HG02759 (cell line): ENCODE measurements around the gene REXO1.
A peak's percentile ranks its signal among the peaks of the same experiment; 100 is the strongest.
"Not testable (repeated sequence)": the region's sequence is repeated elsewhere in the genome, so short reads cannot be mapped to it uniquely, and the experiment has no call there.

Experiments used
- ATAC-seq: cut with Tn5 transposase; IDR thresholded peaks from one replicate; pipeline ENCODE4 v1.9.1; 2021; ENCODE audit warnings: mild to moderate bottlenecking, moderate library complexity; ENCODE audit not compliant: unreplicated experiment

The REXO1 gene, protein sequence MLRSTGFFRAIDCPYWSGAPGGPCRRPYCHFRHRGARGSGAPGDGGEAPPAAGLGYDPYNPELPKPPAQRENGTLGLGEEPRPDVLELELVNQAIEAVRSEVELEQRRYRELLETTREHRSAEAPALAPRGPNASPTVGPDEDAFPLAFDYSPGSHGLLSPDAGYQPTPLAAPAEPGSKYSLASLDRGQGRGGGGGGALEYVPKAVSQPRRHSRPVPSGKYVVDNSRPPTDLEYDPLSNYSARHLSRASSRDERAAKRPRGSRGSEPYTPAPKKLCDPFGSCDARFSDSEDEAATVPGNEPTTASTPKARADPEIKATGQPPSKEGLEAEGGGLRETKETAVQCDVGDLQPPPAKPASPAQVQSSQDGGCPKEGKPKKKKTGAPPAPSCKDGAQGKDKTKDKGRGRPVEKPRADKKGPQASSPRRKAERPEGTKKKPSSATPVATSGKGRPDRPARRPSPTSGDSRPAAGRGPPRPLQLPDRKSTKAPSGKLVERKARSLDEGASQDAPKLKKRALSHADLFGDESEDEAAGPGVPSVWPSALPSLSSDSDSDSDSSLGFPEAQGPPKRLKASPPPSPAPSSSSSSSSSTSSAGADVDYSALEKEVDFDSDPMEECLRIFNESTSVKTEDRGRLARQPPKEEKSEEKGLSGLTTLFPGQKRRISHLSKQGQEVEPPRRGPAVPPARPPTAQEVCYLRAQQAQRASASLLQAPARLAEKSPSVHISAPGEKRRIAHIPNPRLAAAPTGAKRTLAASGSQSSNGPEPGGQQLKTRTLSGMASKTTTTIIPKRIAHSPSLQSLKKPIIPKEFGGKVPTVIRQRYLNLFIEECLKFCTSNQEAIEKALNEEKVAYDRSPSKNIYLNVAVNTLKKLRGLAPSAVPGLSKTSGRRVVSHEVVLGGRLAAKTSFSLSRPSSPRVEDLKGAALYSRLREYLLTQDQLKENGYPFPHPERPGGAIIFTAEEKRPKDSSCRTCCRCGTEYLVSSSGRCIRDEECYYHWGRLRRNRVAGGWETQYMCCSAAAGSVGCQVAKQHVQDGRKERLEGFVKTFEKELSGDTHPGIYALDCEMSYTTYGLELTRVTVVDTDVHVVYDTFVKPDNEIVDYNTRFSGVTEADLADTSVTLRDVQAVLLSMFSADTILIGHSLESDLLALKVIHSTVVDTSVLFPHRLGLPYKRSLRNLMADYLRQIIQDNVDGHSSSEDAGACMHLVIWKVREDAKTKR

DNA sequence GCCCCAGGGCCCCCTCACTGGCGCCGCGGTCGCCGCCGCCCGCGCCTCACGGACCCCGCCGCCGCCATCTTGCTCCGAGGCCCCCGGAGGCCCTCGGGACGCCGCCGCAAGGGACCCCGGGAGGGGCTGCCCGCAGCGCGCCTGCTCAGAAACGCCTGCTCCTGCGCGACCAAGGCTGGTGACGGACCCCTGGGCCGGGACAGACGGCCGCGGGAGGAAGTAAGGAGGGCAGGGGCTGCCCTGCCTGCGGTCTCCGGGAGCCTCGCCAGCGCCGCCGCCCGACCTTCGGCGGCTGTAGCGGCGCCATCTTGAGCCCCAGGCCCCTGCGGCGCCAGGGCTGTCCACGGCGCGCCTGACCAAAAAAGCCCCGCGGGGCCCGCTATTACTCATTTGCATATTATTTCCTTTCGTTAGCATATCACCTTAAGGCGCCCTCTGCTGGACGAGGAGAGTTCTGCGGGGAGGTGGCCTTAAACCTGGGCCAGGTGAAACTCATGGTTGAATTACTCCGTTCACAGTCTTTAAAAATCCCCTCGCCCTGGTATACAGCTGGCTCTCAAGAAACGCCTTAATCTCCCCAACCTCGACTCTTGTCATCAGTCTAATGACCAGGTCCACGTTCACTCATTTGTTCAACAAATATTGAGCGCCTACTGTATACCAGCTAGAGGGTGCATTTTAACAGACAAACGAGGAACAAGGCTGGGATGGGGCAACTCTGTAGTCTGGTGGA is at the start of gene REXO1:
Gene REXO1 (minus strand): TSS at position 85 of the 733 bp plus-strand sequence. CDS start 125 bp downstream, outside the sequence.
- ATAC-seq = peak; percentile 73

DNA sequence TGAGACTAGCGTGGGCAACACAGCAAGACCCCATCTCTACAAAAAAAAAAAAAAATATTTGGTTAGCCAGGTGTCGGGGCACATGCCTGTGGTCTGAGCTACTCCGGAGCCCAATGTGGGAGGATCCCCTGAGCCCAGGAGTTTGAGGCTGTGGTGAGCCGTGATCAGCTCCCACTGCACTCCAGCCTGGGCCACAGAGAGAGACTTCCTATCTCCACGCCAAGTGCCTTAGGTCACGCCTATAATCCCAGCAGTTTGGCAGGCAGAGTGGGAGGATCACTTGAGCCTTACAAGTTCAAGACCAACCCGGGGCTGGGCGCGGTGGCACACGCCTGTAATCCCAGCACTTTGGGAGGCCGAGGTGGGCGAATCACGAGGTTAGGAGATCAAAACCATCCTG is 48.2 kb upstream of the REXO1 start:
- ATAC-seq = no peak

DNA sequence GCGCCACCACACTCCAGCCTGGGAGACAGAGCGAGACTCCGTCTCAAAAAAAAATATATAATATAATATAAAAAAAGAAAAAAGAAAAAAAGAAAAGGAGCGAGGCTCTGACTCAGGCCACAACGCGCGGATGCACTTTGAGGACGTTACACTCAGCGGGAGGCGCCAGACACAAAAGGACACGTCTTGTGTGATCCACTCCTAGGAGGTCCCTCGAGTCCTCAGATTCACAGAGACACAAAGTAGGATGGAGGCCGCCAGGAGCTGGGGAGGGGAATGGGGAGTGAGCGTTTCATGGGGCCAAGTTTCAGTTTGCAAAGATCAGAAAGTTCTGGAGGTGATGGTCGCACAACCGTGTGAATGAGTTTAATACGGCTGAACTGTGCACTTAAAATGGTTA is 45.5 kb upstream of the REXO1 start:
- ATAC-seq = no peak

DNA sequence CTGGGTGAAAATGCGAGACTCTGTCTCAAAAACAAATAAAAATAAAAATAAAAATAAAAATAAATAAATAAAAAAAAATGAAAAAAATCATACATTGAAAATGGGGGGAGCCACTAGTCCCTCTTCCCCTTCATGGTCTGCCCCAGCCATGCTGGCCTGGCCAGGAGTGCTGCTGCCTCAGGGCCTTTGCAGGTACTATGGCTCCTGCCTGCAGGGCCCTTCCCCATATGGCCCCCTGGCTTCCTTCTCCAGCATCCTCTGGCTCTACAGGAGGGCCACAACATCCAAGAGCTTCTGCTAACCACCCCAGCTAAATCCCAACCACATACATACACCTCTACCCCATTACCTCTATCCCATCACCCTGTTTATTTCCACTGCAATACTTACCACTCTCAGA is 41.6 kb upstream of the REXO1 start:
- ATAC-seq = no peak

DNA sequence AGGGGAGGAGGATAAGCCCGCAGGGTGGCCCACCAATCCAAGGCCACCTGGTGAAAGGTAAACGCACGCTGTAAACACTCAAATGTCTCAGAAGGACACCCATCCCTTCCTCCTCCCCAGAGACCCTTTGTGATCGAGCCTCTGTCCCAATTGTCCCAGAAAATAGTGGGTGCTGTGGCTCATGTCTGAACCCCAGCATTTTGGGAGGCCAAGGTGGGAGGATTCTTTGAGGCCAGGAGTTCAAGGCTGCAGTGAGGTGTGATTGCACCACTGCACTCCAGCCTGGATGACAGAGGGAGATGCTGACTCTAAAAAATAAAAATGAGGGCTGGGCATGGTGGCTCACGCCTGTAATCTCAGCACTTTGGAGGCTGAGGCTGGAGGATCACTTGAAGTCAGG is 40.1 kb upstream of the REXO1 start:
- no peak for ATAC-seq

DNA sequence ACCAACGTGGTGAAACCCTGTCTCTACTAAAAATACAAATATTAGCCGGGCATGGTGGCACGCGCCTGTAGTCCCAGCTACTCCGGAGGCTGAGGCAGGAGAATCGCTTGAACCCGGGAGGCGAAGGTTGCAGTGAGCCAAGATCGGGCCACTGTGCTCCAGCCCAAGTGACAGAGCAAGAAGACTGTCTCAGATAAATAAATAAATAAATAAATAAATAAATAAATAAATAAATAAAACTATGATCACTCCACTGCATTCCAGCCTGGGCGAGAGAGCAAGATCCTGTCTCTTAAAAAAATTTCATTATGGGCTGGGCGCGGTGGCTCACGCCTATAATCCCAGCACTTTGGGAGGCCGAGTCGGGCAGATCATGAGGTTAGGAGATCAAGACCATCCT is 38.1 kb upstream of the REXO1 start:
- not testable (repeated sequence) for ATAC-seq

DNA sequence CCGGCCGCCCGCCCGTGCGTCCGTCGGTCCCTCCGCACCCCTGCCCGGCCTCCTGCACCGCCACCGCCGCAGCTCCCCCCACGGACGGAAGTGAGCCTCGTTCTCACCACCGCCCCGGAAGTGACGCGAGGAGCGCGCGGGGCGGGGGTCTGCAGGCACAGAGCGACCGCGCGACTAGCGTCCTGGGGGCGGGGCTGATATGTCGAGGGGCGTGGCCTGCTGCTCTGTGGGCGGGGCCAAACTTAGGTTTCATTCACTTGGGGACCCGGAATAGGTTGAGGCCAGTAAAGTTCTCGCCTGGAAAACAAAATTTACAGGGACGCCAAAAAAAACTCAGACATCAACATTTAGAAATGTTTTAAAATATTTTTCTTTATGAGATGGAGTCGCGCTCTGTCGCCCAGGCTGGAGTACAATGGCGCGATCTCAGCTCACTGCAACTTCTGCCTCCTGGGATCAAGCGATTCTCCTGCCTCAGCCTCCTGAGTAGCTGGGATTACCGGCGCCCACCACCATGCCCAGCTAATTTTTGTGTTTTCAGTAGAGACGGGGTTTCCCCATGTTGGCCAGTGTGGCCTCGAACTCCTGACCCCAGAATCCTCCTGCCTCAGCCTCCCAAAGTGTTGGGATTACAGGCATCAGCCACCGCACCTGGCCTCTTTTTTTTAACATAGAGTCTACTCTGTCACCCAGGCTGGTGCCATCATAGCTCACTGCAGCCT is 37.3 kb upstream of the REXO1 start, which contains the start of gene ABHD17A:
Gene ABHD17A (minus strand): TSS at position 99 of the 722 bp plus-strand sequence. CDS start 3,930 bp downstream, outside the sequence.
- peak; percentile 89 for ATAC-seq

DNA sequence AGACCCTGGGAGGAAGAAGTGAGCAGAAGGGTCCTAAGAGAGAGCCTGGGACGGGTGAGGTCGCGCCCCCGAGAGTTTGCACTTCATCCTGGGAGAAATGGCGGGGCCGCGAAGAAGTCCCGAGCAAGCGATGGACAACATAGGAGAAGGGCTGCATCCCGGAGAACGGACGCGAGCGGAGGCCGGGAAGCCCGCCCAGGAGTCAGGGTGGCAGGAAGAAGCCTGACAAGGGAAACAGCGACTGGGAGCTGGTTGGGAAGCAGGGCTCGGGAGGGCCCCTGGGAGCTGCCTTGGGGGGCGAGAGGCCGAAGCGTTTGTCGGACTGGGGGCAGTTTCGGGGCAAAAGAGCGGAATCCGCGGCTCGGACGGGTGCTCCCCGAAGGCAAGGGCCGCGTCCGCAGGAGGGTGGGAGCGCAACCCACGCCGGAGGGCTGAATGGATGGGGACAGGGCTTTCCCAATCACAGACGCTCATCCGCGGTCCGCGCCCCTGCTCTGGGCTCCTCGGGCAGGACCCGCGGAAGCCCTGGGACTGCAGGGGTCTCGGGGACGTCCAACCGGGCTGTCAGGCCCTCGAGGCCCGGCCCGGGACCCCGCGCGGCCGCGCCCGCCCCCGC is 36.5 kb upstream of the REXO1 start:
- peak; percentile 19 for ATAC-seq

DNA sequence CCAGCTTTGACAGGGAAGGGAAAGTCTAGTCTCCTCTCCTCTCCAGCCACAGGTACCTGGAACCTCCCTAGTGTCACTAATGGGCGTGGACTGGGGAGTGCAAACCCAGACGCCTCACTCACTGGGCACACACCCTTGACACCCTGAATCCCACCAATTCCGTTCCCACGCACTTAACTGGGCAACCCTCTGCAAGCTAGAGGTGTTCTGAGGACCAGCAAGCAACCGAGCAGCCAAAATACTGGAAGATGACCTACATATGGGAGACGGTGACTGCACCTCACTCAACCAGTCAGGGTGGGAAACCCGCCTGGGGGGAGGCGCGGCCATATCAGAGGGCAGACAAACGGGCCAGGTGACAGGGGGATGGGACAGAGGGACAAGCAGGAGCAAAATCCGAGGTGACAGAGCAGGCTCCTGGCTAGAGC is 36.0 kb upstream of the REXO1 start:
- ATAC-seq = no peak

DNA sequence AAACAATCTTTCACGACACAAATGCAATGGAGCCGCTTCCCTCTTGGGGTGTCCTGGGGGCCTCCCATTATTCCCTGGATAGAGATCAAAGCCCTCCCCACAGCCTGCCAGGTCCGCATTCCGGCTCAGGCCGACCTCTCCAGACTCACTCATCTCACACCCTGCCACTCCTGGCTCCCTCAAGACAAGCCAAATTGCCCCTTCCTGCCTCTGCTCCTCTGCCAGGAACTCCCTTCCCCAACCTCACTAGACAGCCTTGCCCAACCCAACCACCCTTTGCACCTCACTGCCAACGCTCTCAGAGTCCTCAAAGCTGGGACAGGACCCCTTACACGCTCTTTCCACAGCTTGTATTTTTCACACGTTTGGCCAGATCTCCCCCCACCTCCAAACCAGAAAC is 35.5 kb upstream of the REXO1 start:
- no peak for ATAC-seq

DNA sequence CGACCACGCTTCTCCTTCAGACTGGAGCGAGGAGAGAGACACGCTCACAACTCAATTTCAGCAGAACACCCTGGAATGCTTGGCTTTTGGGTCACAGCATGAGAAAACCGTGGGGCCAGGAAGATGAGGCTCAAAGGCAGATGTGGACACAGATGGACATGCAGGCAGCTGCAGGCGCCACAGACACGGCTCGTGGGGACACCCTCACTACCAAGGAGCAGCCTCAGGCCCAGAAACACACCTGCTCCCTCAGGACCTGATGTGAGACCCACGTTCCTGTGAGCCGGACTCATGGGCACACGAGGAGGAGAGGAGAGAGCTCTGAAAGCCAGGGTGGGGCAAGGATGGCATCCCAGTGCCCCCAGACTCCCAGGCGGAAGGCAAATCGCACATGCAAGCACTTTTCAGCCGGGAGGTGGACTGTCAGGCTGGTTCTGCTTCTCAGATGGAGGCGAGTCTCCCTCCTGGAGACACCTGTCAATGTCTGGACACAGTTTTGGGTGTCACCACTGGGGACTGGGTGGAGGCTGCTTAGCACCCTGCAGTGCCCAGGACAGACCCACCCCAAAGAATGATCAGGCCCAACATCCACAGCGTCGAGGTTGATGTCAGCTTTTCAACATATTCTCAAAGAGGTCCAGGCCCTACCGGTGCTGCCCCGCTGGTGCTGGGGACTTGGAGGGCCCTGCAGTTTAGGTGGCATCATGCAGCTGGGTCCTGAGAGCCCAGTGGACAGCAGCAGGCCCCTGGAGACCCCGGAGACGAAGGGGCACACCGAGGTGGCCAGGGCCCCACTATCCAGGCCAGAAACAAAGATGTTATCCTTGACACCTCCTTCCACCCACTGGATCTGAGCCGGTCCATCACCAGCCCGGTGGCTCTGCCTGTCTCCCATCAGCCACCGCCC is 34.8 kb upstream of the REXO1 start:
- ATAC-seq = no peak

DNA sequence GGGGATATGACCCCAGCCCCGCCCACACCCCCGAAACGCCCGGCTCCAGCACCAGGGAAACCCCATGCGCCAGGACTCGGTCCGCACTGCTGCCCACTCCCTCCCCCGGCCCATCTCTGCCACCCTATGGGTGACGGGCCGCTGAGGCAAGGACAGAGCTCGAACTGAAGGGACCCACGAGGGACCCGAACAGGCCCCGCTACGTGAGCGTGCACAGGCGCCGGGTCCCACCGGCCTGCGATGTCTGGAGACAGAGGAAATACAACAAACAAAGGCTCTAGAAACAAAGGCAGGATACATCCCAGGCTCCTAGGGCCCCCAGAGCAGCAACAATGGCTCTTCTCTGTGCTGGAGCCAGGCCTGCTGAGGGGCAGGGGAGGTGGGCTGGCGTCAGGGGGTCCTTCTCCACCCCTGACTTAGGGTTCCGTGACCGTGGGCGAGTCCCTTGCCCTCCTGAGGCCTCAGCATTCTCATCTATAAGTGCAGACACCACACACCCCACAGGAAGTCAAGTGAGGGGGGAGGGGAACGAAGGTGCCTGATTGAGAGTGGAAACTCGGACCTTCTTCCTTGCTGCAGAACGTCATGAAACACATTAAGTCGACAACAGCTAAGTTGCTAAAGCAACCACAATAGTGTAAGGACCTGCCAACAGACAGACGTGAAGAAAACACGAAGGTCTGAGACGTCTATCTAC is 34.0 kb upstream of the REXO1 start:
- ATAC-seq = no peak

DNA sequence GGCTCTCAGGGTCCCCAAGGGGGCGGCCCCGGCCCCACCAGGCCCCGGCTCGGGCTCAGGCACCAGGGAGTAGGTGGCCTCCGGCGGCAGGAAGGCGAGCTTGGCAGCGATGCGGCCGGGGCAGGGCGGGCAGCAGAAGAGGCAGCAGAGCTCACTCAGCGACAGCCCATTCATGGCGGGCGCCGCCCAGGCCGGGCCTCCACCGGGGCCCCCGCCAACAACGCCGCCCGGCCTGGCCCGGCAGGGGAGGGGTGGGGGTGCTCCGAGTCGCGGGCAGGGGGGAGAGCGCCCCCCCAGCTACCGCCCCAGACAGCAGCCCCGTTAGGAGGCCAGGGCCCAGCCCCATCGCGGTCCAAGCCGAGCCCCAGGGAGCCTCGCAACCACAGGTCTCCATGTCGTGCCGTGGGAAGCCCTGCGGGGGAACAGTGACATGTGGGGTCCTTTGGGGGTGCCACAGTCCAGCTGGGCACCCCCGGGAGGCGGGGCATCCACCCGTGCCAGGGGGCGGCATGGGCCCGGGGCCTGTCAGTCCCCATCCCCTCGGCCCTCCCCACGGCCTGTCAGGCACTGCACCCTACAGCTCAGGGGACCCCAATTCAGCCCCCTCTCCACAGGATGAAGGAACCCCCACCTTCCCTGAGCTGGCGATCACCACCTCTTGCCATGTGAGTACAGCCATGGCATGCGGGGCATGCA is 33.3 kb upstream of the REXO1 start:
- not testable (repeated sequence) for ATAC-seq

DNA sequence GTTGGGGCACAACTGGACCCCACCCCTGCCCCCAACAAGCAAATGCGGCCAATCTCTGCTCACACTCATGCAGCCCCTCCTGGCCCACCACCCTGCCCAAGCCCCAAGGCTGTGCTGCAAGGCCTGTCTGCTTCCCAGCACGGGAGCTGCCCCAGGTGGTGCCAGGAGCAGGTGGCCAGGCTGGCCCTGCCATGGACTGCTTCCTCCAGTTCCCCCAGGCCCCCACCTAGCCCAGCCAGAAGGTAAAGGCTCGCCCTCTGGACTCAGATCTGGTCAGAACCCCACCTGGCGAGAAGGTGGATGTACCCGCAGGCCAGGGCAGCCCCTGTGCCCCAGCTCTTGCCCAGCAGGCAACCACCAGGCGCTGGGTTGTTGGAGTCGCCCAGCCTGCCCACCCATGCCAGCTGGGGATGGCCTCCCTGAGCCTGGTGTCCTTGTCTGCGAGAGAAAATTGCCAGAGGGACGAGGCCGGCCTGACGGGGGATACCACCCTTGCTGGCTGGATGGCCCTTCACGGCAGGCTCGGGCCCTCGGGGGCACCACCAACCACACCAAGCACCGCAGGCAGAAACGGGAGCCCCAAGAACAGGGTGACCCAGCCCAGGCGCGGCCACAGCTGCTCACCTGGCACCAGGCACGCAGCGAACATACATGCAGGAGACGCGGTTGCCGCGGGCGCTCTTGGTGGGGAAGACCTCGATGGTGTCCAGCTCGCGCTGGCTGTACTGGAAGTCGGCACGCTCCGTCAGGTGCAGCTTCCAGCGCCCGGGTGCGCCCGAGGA is 32.5 kb upstream of the REXO1 start:
- no peak for ATAC-seq

DNA sequence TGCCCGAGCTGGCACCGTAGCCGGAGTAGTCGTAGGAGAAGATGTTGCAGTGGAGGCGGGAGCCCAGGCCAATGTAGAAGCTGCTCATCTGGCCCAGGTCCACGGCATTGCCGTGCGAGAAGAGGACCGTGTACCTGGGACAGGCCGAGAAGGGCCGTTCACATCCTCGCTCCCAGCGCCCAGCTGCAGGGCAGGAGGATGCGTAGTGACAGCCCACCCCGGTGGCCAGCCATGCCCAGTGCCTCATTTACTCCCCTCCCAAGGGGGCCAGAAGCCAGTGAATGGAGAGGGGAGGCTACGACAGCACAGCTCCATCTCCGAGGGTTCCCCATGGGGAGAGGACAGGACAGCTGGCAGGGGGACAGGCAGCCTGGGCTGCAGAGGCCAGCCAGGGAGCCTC is 31.7 kb upstream of the REXO1 start:
- not testable (repeated sequence) for ATAC-seq

DNA sequence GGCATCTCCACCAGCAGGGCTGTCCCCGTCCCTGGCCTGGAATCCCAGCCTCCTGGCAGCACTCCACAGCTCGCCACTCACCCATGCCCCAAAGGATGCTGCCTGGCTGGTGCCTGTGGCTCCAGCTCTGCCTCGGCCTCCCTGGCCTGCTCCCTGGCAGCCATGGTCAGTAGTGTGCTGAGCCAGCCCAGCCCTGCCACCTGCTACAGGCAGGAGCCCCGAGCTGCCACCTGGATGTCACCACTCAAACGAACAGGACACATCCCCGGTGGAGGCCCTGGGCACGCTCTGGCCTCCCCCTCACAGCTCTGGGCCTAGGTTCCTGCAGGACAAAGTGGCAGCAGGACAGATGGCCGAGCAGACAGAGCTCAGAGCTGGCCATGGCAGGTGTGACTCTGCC is 30.3 kb upstream of the REXO1 start:
- not testable (repeated sequence) for ATAC-seq
